ENCODE results near the gene NPTN.
"Not testable (repeated sequence)": the region's sequence is repeated elsewhere in the genome, so short reads cannot be mapped to it uniquely, and the experiment has no call there.

Gene NPTN

DNA sequence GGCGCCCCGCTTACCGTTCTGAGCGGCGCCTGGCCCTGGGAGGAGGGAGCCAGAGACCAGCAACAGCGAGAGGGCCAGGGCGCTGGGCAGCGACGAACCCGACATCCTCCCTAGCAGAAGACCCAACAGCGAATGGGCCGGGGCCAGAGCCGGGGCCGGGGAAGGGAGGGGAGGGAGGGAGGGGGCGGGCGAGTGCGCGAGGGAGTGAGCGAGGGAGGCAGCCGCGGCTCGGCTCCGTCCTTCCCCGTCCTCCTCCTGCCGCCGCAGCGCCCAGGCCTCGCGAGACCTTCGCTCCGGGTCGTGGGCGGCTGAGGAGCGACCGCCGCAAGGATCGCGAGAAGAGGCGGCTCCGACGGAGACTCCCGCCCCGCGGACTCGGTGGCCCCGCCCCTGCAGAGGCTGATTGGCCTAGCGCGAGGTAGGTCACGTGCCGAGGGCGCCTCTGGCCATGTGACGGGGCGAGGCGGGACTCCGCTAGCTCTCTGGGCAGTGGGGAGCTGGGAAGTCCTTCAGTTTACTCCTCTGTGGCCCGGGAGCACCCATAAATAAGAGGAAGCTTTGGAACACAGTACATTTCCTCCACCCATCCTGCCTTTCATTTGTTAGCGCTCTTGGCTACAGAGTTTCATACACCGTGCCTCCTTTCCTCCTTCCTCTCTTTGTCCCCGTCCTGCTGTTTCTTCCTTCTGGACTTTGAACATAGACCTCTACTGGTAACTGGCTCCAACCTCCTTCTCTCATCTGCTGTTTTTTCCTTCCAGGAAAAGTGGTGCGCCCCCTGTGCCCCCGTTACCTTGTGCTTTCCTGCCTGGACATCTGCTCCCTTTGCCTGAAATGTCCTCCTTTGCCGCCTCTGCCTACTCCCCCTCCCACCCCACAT, at the start of gene NPTN:
TSS of gene NPTN (minus strand) at position 279 of the 880 bp plus-strand sequence. CDS start at position 105, 174 bp downstream.
- peak; percentile 98 for DNase-seq (ENCODE audit: low read depth)

DNA sequence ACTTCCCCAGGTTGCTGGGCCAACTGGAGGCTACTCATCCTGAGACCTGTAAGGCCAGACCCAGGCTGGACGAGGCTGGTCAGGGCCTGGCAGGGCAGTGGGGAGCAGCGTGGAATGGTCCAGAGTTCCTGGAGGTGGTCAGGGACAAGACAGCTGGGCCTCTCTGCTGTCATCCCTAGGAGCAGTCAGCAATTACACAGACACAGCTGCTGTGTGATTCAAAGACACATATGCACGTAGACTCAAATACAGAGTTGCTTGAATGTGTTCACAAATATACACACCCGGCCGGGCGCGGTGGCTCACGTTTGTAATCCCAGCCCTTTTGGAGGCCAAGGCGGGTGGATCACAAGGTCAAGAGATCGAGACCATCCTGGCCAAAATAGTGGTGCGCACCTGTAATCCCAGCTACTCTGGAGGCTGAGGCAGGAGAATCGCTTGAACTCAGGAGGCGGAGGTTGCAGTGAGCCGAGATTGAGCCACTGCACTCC, 49.5 kb upstream of the NPTN start:
- no peak for DNase-seq (ENCODE audit: low read depth)

DNA sequence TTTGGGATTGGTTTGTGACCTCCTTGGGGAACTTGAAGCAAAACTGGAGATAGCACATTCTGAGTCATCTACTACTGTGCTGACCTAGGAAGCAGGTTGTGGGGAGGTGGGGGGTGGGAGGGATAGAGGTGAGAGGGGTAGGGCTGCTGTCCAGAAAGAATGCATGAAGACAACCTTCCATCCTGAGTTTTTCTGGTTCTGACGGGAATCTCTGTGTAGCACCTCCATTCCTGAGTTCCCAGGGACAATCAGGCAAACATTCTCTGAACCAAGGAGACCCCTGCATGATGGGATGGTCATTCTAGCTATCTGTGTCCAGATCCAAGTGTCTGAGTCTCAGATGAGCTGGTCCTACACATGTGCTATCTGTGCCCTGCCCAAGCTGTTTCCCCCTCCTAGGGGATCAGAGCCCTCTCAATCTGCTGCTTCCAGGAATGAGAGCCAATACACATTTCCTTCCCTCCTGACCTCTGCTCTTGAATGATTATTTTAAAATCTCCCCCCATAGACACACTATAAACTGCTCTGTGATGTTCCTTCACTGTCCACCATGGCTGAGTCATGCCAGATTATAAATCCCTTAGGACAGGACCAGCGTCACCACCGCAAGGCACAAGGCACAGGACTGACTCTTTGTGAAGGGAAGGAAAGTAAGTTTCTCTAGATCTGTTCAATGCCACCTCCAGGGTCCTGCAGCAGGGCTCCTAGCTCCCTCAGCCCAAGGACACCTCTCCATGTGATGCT, 48.8 kb upstream of the NPTN start:
- no peak for DNase-seq (ENCODE audit: low read depth)

DNA sequence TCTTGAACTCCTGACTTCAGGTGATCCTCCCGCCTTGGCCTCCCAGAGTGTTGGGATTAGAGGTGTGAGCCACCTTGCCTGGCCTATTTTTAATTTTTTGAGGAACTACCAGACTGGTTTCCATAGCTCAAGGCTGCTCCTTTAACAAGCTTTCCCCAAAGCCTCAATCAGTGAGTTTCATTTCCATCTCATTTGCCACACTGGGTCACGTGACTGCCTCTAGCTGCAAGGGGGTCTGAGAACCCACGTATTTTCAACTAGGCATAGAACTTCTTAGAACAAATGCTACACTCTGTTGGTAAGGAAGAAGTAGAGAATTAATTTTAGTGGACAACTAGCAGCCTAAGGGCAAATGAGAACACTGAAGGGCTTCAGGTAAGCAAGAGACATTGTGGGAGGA, 47.9 kb upstream of the NPTN start:
- no peak for DNase-seq (ENCODE audit: low read depth)

DNA sequence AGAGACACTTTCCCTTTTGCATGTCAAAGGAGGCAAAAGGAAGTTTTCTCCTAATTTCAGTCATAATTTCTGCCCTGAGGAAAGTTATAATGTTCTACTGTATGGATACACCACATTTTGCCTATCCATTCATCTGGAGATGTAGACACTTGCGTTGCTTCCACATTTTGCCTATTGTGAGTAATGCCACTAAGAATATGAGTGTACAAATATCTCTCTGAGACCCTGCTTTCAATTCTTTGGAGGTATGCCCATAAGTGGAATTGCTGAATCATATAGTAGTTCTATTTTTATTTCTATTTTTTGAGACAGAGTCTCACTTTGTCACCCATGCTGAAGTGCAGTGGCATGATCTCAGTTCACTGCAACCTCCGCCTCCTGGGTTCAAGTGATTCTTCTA, 47.4 kb upstream of the NPTN start:
- no peak for DNase-seq (ENCODE audit: low read depth)

DNA sequence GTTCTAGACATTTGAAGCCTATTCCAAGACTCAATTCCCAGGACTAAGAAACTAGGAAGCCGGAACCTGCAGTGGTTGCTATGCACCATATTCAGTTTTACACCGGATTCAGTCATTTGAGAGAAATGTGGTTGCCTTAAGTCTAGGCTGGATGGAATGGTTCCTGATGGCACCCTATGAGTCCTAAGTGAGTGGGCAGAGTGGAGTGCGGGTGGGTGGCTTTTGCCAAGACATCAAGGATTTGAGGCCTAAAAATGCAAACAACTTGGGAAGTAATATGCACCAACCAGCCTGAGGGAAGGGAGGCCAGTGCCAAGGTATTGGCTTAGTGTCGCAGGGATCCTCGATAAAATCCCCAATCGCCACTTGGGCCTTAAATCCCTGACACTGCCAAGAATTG, 46.8 kb upstream of the NPTN start:
- DNase-seq (ENCODE audit: low read depth), result no peak

DNA sequence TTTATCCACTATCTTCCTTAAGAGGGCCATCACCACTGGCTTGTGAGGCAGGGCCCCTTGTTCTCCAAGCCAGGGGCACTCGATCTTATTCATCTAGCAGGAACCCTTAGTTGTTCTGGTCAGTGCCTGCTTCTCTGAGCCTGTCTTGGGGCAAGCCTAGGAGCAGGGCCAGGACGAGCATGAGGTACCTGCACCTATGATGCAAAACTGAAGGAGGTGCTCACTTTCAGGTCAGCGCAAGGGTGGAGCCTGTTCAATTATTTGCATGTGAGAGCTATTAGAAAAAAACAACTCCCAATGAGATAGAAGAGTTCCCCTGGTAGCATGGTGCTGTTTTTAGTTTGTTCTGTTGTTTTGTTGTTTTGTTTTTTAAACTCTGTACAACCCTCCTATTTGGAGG, 46.0 kb upstream of the NPTN start:
- no peak for DNase-seq (ENCODE audit: low read depth)

DNA sequence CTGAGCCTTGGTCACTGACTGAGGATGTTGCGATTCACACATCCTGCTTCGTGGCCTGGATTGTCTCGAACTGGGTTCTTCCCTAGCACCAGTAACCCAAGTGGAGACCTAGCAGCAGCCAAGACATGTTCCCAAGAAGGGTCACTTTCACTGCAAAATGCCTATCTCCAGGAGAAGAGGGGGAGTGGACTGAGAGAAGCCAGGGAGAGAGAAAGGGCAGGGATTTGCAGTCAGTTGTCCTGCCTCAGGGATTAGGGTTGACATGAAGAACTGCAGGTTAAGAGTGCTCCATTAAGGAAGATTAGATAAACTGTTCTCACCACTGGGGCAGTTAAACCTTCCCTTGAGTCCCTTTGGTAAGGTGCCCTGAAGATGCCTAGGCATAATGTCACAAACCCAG, 45.3 kb upstream of the NPTN start:
- DNase-seq (ENCODE audit: low read depth), result no peak

DNA sequence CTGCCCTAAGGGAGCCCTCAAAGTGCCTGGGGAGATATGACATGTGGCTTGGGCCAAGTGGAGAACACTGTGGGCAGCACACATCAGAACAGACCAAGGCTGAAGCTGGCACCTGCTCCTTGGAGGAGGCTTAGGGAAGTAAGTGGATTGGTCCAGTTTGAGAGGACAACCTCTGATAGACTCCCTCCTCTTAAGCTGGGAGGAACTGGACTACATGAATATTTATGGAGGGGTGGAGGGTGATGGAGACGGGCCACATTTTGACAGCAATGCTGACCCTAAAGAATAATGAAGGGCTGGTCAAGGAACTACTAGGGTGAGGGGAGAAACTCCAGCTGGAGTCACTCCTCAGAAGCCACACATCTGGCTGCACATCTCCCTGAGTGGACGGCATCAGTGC, 44.5 kb upstream of the NPTN start:
- DNase-seq (ENCODE audit: low read depth), result no peak

DNA sequence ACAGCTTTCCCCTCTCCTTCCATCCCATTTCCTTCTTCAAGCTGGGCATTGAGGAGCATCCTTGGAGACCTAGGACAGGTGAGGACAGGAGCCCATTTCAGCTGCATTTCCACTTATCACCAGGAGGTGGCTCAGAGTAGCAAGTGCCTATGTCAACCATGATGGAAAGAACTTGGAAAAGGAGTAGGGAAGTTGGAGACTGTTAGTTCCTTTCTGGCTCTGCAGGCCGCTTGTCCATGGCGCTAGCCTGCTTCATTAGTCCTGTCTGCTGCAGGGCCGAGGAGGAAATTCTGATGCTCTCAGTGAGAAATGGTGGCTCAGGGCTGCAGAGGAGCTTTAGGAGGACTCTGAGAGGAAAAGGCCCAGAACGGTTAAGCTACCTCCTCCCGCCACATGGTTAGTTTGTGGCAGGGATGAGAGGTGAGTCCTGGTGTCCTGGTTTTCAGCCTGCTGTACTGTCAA, 44.0 kb upstream of the NPTN start:
- peak; percentile 18 for DNase-seq (ENCODE audit: low read depth)

DNA sequence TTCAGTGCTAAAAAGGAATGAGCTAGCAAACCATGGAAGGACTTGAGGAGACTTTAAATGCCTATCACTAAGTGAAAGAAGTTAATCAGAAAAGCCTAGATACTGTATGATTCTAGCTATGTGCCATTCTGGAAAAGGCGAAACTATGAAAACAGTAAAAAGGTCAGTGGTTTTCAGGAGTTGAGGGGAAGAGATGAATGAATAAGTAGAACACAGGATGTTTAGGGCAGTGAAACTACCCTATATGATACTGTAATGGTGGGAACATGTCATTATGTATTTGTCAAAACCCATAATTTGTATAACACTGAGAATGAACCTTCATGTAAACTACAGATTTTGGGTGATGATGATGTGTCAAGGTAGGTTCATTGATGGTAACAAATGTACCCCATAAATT, 41.4 kb upstream of the NPTN start:
- DNase-seq (ENCODE audit: low read depth), result no peak

DNA sequence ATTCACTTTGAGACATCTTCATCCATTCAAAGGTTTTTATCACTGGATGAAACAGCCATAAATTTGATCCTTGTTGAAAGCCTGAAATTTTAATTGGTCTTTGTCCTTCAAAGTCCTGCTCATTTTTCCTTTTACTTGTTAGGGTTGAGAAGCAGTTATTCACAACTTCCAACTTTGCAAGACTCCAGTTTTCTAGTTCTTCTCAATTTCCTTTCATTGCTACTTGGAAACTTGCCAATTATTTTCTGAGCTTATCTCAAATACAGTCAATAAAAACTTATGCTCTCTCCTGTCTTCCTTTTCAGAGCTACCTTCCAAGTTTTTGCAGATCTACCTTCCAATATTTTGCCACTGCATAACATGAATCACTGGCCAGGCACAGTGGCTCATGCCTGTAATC, 27.3 kb upstream of the NPTN start:
- no peak for DNase-seq (ENCODE audit: low read depth)

DNA sequence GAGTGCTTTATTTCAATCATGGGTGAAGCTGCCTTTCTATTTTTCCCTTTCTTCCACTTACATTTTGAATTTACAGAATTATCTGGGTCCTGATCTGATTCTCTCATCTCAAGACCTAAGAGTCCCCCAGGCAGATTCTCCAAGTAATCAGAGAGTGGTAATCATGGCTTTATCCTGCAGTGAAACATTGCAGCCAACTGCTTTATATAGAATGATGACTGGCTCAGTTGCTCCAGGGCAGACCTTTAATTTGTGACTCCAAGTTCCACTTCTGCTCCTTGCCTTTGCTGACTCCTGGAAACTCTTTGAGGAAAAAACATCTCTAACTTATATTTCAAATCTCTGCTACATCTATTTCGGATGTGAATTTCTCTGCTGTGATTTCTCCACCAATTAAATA, 25.5 kb upstream of the NPTN start:
- DNase-seq (ENCODE audit: low read depth), result no peak

DNA sequence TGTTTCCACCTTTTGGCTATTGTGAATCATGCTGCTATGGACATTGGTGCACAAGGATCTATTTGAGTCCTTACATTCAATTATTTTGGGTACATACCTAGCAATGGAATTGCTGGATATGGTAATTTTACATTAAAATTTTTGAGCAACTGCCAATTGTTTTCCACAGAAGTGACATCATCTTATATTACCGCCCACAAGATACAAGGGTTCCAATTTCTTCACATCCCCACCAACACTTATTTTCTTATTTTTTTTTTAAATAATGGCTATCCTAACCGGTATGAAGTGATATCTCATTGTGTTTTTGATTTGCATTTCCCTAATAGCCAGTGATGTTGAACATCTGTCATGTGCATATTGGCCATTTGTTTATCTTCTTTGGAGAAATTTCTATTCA, 22.5 kb upstream of the NPTN start:
- DNase-seq (ENCODE audit: low read depth), result no peak

DNA sequence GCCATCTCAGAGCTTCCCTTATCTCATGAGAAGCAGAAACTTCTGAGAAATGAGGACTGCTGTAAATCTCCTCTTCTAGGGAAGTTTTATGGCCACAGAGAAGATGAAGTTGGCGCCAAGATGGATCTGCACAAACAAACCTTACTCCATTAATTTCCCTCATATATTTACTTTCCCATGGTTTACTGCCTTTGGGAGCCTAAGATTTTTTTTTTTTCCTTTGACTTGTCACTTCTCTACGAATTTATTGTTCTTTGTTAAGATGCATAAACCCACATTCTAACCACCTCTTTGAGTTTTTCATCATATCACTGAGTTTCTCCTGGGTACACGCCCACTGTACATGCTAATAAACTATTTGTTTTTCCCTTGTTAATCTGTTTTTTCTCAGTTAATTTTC, 21.5 kb upstream of the NPTN start:
- no peak for DNase-seq (ENCODE audit: low read depth)

DNA sequence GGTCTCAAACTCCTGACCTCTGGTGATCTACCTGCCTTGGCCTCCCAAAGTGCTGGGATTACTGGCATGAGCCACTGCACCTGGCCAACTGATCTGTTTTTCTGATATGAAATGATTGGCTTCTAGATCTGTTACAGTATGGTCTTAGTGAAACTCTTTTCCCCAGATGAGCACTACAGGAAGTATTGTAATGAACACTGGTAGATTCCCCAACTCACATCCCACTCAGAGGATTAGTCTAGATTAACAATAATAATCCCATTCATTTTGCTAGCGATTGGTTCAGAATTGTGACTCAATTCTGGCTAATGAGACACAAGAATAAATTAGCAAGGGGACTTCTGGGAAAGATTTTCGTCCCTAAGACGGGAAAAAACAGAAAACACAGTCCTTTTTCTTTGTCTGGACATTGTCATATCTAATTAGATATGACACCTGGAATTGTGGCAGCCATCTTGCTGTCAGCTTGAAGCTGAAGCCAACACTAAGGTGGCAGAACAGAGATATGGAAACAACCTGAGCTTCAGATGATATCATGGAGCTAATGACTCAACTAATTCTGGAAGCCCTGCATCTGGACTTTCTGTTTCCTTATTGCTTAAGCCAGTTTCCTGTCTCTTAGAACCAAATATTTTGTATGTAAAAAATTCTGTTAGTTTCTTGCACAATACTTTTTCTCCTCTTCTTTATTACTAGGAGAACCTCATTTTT, 17.4 kb upstream of the NPTN start:
- no peak for DNase-seq (ENCODE audit: low read depth)

DNA sequence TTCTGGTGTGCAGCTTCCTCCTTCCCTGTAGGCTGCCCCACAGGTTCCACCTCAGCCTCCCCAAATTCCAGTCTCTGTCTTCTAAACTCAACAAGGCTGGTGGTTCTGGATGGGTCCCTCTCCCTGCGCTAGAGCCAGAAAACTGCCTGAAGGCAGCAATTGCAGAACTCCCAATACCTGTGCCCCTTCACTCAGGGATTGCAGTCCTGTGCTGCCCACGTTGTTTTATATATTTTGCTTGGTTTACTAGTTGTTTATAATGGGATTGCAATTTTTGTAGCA, 14.8 kb upstream of the NPTN start:
- DNase-seq (ENCODE audit: low read depth), result no peak

DNA sequence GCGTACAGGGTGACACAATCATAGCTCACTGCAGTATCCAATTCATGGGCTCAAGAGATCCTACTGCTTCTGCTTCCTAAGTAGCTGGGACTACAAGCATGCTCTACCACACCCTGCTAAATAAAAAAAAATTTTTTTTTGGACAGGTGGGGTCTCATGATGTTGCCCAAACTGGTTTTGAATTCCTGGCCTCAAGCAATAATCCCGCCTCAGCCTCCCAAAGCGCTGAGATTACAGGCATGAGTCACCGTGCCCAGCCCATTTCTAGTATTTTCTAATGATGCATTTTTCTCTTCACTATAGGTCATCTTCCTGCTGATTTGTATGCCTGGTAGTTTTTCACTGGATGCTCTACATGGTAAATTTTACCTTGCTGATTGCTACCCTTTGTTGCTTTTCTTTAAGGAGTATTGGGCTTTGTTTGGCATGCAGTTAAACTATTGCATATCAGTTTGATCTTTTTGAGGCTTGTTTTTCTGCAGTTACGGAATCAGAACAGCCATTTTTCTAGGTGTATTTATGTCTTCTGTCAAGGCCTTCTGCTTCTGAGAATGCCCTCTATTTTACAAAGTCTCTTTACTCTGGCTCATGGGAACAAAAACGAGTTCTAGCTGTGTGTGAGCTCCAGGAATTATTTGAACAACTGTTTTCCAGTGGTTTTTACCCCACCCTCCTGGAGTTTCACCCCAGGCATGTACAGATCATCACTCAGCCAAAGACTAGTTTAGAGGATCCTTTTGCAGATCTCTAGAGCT, 14.2 kb upstream of the NPTN start:
- no peak for DNase-seq (ENCODE audit: low read depth)

DNA sequence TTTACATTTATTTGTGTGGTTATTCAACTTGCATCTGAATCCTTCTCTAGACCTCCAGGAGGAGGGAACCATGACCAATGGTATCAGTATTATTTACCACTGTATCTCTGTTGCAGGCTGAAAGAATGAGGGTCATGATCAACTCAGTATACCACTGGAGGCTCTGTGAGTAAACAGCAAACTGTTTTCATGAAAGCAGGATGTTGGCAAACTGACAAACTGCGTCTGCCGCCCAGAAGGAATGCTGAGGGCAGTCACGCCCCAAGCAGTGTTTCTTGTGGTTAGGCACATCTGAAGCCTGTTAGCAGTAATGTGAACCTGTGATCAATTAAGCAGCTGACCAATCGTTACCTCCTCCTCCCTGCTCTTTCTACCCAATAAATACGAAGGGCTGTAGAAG, 6.3 kb upstream of the NPTN start:
- DNase-seq (ENCODE audit: low read depth), result not testable (repeated sequence)

DNA sequence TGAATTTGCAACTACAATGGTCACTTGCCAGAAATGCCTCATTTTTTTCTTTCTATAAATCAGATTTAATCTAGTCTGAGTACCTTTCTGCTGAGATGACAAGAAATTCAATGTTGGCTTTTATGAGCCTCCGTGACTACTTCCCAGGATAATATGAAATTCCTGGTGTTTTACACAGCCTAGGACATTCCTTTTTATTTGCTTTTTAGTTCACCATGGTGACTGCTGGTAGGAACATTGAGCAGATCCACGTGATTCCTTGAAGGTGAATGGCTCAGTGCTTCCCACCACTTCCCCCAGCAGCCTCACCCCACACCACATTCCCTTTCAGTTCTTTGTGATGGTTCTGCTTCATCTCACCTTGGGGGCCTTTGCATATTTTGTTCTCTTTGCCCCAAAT, 4.3 kb upstream of the NPTN start:
- no peak for DNase-seq (ENCODE audit: low read depth)

DNA sequence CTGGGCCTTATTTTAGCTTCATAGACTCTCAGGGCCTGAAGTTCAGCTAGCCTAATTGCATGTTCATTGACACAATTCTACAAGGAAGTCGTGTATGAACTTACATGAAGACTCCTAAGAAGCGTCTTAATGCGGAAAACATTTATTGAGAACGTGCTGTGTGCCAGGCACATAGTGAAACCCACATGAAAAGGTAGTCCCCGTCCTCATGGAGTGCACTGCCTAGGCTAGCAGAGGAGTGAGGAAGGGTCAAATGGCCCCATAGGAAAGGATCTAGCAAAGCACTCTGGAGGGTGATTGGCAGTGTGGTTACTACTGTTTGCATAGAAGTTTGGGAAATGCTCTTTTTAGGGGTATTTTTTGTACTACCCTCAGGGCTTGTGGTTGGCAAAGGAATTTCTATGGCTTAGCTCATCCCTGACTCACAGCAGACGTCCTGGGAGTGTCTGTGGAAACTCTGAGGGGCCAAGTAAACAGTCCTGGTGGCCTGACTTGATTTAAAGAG, 854 bp upstream of the NPTN start:
- no peak for DNase-seq (ENCODE audit: low read depth)

DNA sequence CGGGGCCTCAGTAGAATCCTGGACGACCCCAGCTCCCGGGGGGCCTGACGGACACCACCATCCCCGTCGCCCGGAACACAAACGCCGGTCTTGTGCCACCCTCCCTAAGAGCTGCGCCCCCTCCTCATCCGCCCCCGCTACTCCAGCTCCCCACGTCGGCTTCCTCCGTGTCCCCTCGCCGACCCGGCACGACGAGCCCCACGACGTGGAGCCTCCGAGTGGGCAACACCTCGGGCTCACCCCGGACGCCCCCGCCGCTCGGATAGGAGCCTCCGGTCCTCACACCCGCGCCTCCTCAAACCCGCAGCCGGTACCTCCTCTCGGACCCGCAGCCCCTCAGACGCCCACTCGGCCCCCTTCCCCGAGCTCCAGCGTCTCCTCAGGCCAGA, 525 bp downstream of the NPTN start:
- no peak for DNase-seq (ENCODE audit: low read depth)
